ENCODE data around the gene DNAJC11. TPM values are rescaled to one million over a fixed set of nuclear protein-coding genes. Genes with fewer than 3 reads are reported as not detected.
A peak's percentile ranks its signal among the peaks of the same experiment; 100 is the strongest.
"Not testable (repeated sequence)": the region's sequence is repeated elsewhere in the genome, so short reads cannot be mapped to it uniquely, and the experiment has no call there.

The DNAJC11 gene
- total RNA-seq, 3 donors from 2014 or later = 23.0 to 30.5 (median 25.6) TPM

- no peak for TF ChIP-seq POLR2A (IDR thresholded peaks at IDR 0.05)
- no peak for TF ChIP-seq POLR2AphosphoS5 (IDR thresholded peaks at IDR 0.05)
- no peak for TF ChIP-seq CTCF (IDR thresholded peaks at IDR 0.05)
- peak overlapping the region in 1 of 3 donors; percentile 12 for H3K4me3 ChIP-seq
- no peaks in the 10 kb centered on the region for H3K9me3 ChIP-seq
- intact Hi-C loops (cut with DNase I; ENCODE audit: low total_unique reads) = no loop called here
- no peaks in the 10 kb centered on the region for H3K27me3 ChIP-seq
- H3K4me1 ChIP-seq = no peaks in the 10 kb centered on the region
- DNase-seq (ENCODE audit: low spot score in 2 of 2) = peak in 1 of 2 donors; percentile 59
- peak overlapping the region; percentile 7 to 26 for H3K27ac ChIP-seq
- H3K36me3 ChIP-seq = peaks cover 4% of the 10 kb centered on the region
Observed at GRCh38 chr1:6638226-6638625, 63.4 kb downstream of the DNAJC11 start.

DNA sequence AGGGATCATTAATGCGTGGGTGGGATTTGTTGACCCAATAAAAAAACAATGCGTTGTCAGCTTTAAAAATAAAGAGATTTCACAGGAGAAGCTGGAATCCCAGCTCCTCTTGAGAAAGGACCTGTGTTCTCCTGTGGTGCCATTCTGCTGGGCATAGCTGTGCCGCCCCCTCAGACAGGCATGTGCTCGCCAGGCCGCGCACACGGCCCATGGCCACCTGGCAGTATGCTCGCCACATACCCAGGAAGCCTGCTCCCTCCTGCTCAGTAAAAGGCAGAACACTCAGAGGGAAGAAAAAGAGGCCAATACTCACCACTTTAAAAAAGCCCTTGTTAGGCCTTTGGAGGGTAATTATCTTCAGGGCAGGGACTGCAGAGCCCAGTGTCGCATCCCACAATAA lies 63.8 kb downstream of the DNAJC11 start:
- no peak for DNase-seq (ENCODE audit: low spot score in 2 of 2)
- no peaks in the 10 kb centered on the region for H3K4me1 ChIP-seq
- H3K27ac ChIP-seq = peak overlapping the region in 1 of 2 donors; percentile 26
- no peaks in the 10 kb centered on the region for H3K9me3 ChIP-seq
- no peak overlapping the region for H3K4me3 ChIP-seq
- intact Hi-C loops (cut with DNase I; ENCODE audit: low total_unique reads) = no loop called here
- peaks cover 2% of the 10 kb centered on the region for H3K36me3 ChIP-seq
- H3K27me3 ChIP-seq = no peaks in the 10 kb centered on the region
- TF ChIP-seq CTCF (IDR thresholded peaks at IDR 0.05) (no peak), POLR2A (IDR thresholded peaks at IDR 0.05) (no peak), POLR2AphosphoS5 (IDR thresholded peaks at IDR 0.05) (no peak)

GRCh38 chr1:6636778-6637177 lies 64.8 kb downstream of the DNAJC11 start:
- DNase-seq (ENCODE audit: low spot score in 2 of 2); H3K4me3 ChIP-seq; H3K9me3 ChIP-seq; H3K27me3 ChIP-seq; H3K27ac ChIP-seq; H3K4me1 ChIP-seq; H3K36me3 ChIP-seq; intact Hi-C loops (cut with DNase I; ENCODE audit: low total_unique reads): not testable (repeated sequence)

- no peaks in the 10 kb centered on the region for H3K27me3 ChIP-seq
- H3K9me3 ChIP-seq = no peaks in the 10 kb centered on the region
- intact Hi-C loops (cut with DNase I; ENCODE audit: low total_unique reads) = no loop called here
- TF ChIP-seq POLR2A (IDR thresholded peaks at IDR 0.05) (no peak), POLR2AphosphoS5 (IDR thresholded peaks at IDR 0.05) (no peak), CTCF (IDR thresholded peaks at IDR 0.05) (no peak)
- no peak for DNase-seq (ENCODE audit: low spot score in 2 of 2)
- no peaks in the 10 kb centered on the region for H3K4me1 ChIP-seq
- H3K4me3 ChIP-seq = no peak overlapping the region
- no peak overlapping the region for H3K27ac ChIP-seq
- peaks cover 6% of the 10 kb centered on the region for H3K36me3 ChIP-seq
Observed at GRCh38 chr1:6635910-6636760, 65.5 kb downstream of the DNAJC11 start.

- H3K27me3 ChIP-seq = no peaks in the 10 kb centered on the region
- no peak for DNase-seq (ENCODE audit: low spot score in 2 of 2)
- no peaks in the 10 kb centered on the region for H3K4me1 ChIP-seq
- no peak overlapping the region for H3K4me3 ChIP-seq
- peaks cover 6% of the 10 kb centered on the region for H3K36me3 ChIP-seq
- no peak overlapping the region for H3K27ac ChIP-seq
- TF ChIP-seq POLR2A (IDR thresholded peaks at IDR 0.05) (no peak), POLR2AphosphoS5 (IDR thresholded peaks at IDR 0.05) (no peak), CTCF (IDR thresholded peaks at IDR 0.05) (no peak)
- H3K9me3 ChIP-seq = no peaks in the 10 kb centered on the region
- intact Hi-C loops (cut with DNase I; ENCODE audit: low total_unique reads) = no loop called here
Observed at GRCh38 chr1:6635161-6635909, 66.3 kb downstream of the DNAJC11 start.

Measured in breast epithelium (tissue), 4 donors.